ENCODE data around the gene RIN3. TPM values are rescaled to one million over a fixed set of nuclear protein-coding genes. Genes with fewer than 3 reads are reported as not detected.

Gene RIN3
- polyA plus RNA-seq, 3 donors: 42.8 to 144 (median 54.6) TPM

DNA sequence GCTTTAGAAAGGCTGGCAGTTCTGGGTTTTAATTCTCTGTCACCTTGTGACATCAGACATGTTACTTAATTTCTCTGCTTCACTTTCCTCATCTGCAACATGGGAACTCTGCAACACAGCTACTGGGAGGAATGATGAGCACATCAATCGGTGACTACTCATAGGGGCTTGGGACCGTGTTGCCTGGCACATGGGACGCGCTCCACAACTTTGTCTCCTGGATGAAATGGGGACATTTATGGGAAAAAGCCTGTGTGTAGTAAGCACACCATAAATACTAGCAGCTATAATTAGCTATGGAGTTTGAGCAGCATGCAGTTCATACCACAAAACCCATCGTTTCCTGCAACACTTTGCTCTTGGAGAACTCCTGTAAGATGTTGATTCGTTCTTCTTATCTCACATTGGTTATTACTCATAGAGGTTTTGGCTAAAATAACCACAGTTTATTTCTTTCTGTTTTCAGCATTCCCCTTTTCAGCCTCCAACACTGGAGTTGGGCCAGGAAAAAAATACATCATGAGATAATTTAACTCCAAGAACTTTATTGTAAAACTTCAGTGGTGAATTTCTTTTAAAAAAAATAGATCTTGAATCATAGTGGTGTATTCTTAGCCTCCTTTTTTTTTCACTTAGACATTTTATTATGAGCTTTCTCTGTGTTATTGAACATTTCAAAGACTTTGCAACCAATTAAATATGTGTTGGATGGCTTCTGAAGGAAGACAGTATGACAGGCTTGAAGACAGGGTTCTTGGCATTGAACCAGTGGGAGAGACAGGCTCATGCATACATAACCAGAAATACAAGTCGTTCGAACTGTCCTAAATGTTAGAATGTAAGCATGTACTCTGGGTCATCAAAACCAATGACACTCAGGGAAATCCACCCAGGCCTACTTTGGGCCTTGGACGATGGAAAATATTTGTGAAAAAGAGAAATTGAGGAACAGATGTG, 72.7 kb downstream of the RIN3 start:
- DNase-seq: peak; percentile 63 to 87 (median 83)
- Histone ChIP-seq H3K9ac (ENCODE audit: insufficient read depth, low read length, poor library complexity, severe bottlenecking) (no peak overlapping the region), H2AFZ (ENCODE audit: insufficient read depth, low read depth, low read length, poor library complexity, severe bottlenecking) (no peak overlapping the region), H3K4me2 (replicated peaks; ENCODE audit: extremely low read depth, low read length, poor library complexity, severe bottlenecking) (no peak overlapping the region), H3K27me3 (ENCODE audit: control insufficient read depth in 2 of 2, insufficient read depth in 2 of 2, low read length in 2 of 2) (no peaks in the 10 kb centered on the region), H3K4me3 (replicated peaks in 1 of 3; ENCODE audit: low read depth in 2 of 3, low read length in 3 of 3) (no peak overlapping the region), H3K79me2 (ENCODE audit: insufficient read depth, low read length) (peaks cover 3% of the 10 kb centered on the region), H3K9me3 (replicated peaks in 1 of 2; ENCODE audit: control insufficient read depth in 1 of 2, insufficient read depth in 1 of 2, low read length in 2 of 2) (no peaks in the 10 kb centered on the region), H4K20me1 (ENCODE audit: insufficient read depth, low read length) (peaks cover 94% of the 10 kb centered on the region), H3K36me3 (replicated peaks in 1 of 2; ENCODE audit: control insufficient read depth in 1 of 2, insufficient read depth in 2 of 2, low read length in 2 of 2) (peaks cover 16 to 78% of the 10 kb centered on the region in 2 donors), H3K27ac (ENCODE audit: low read depth in 1 of 2, low read length in 2 of 2) (peak overlapping the region; percentile 4 to 66), H3K4me1 (ENCODE audit: control insufficient read depth in 1 of 2, insufficient read depth in 2 of 2, low read length in 2 of 2) (peaks cover 32 to 39% of the 10 kb centered on the region in 2 donors)
- Mint-ChIP-seq H3K4me1 (peaks cover 63% of the 10 kb centered on the region), H3K4me3 (no peak overlapping the region), H3K27me3 (ENCODE audit: low read depth in 3 of 3) (peaks cover 0 to 2% (median 0%) of the 10 kb centered on the region in 3 donors), H3K9me3 (peaks cover 0 to 6% (median 0%) of the 10 kb centered on the region in 7 donors), H3K27ac (peak overlapping the region; percentile 76 to 93 (median 91)), H3K36me3 (peaks cover 81 to 91% of the 10 kb centered on the region in 2 donors)
- 0% methylated on average over 1 of the region's 9 CpGs for WGBS (ENCODE audit: insufficient coverage)
- TF ChIP-seq, protein P1, sequence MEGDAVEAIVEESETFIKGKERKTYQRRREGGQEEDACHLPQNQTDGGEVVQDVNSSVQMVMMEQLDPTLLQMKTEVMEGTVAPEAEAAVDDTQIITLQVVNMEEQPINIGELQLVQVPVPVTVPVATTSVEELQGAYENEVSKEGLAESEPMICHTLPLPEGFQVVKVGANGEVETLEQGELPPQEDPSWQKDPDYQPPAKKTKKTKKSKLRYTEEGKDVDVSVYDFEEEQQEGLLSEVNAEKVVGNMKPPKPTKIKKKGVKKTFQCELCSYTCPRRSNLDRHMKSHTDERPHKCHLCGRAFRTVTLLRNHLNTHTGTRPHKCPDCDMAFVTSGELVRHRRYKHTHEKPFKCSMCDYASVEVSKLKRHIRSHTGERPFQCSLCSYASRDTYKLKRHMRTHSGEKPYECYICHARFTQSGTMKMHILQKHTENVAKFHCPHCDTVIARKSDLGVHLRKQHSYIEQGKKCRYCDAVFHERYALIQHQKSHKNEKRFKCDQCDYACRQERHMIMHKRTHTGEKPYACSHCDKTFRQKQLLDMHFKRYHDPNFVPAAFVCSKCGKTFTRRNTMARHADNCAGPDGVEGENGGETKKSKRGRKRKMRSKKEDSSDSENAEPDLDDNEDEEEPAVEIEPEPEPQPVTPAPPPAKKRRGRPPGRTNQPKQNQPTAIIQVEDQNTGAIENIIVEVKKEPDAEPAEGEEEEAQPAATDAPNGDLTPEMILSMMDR (IDR thresholded peaks at IDR 0.05): no peak
- intact Hi-C loops (cut with micrococcal nuclease): loop anchor here (2.0 to 10.0 kb wide), 2 partner anchors 69 to 71 kb away; no protein-coding TSS in a partner anchor

DNA sequence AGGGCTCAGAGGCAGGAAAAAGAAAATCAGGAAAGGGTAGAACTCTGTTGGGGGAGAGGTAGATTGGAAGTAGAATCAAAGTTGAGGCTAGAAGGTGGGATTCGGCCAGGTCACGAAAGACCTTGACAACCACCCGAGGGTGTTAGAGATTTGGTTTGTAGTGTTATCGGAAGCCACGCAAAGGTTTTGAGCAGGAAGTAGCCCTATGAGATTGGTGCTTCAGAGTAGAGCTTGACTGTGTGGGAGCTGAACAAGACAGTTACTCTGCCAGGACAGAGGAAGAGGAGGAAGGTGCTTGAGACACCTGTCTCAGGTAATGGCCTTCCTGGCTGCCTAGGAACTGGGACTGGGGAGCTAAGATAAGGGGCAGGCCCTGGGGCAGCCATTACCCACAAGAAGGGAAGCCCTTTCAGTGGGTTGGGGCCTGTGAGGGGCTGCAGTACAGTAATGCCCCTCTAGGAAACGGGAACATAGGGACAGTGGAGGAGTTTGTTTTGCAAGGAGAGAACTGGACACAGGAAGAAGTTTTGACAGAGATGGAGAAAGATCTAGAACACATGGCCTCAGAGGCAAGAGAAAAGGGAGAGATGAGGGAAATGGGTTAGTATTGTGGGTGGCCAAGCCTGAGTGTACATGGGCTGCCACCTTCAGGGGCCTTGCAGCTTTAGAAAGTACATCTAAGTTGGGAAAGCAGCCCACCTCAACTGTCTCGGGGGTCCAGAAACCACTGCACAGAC, 73.5 kb downstream of the RIN3 start:
- Mint-ChIP-seq H3K27me3 (ENCODE audit: low read depth in 3 of 3) (peaks cover 0 to 2% (median 0%) of the 10 kb centered on the region in 3 donors), H3K36me3 (peaks cover 81 to 91% of the 10 kb centered on the region in 2 donors), H3K4me3 (no peak overlapping the region), H3K9me3 (peaks cover 0 to 6% (median 0%) of the 10 kb centered on the region in 7 donors), H3K27ac (peak overlapping the region in 6 of 7 donors; percentile 64 to 93 (median 86)), H3K4me1 (peaks cover 64% of the 10 kb centered on the region)
- peaks cover 15 to 78% of the 10 kb centered on the region in 2 donors for H3K36me3 ChIP-seq (replicated peaks in 1 of 2; ENCODE audit: control insufficient read depth in 1 of 2, insufficient read depth in 2 of 2, low read length in 2 of 2)
- H2AFZ ChIP-seq (ENCODE audit: insufficient read depth, low read depth, low read length, poor library complexity, severe bottlenecking): no peak overlapping the region
- no peaks in the 10 kb centered on the region for H3K9me3 ChIP-seq (replicated peaks in 1 of 2; ENCODE audit: control insufficient read depth in 1 of 2, insufficient read depth in 1 of 2, low read length in 2 of 2)
- H3K4me2 ChIP-seq (replicated peaks; ENCODE audit: extremely low read depth, low read length, poor library complexity, severe bottlenecking): no peak overlapping the region
- DNase-seq: no peak
- H3K9ac ChIP-seq (ENCODE audit: insufficient read depth, low read length, poor library complexity, severe bottlenecking): no peak overlapping the region
- intact Hi-C loops (cut with micrococcal nuclease): loop anchor here (2.0 to 10.0 kb wide), 2 partner anchors 68 to 70 kb away; no protein-coding TSS in a partner anchor
- H4K20me1 ChIP-seq (ENCODE audit: insufficient read depth, low read length): peaks cover 93% of the 10 kb centered on the region
- H3K4me1 ChIP-seq (ENCODE audit: control insufficient read depth in 1 of 2, insufficient read depth in 2 of 2, low read length in 2 of 2): peaks cover 32 to 39% of the 10 kb centered on the region in 2 donors
- H3K79me2 ChIP-seq (ENCODE audit: insufficient read depth, low read length): peaks cover 3% of the 10 kb centered on the region
- H3K4me3 ChIP-seq (replicated peaks in 1 of 3; ENCODE audit: low read depth in 2 of 3, low read length in 3 of 3): no peak overlapping the region
- no peaks in the 10 kb centered on the region for H3K27me3 ChIP-seq (ENCODE audit: control insufficient read depth in 2 of 2, insufficient read depth in 2 of 2, low read length in 2 of 2)
- 33% methylated on average over 7 of the region's 7 CpGs for WGBS (ENCODE audit: insufficient coverage)
- peak overlapping the region in 1 of 2 donors; percentile 66 for H3K27ac ChIP-seq (ENCODE audit: low read depth in 1 of 2, low read length in 2 of 2)
- TF ChIP-seq, protein P1 (IDR thresholded peaks at IDR 0.05): no peak
